Peyer's patch (tissue), 4 donors: ENCODE data around the gene TIGD3.

Experiments
- CTCF ChIP-seq, 6 experiments: fragments of 450-650 bp in 4 of 6; fragments of 200-600 bp in 2 of 6; sonication (generic) in 1 of 6; IDR thresholded peaks; one replicate each; pipeline ENCODE4 v1.5.1; 2017 to 2019; ENCODE audit warnings: antibody characterized with exemption in 6 of 6, mild to moderate bottlenecking in 3 of 6, moderate library complexity in 1 of 6
- POLR2A ChIP-seq, 2 donors: fragments of 450-650 bp; IDR thresholded peaks; one replicate each; pipeline ENCODE4 v1.5.1; 2017; ENCODE audit warnings: antibody characterized with exemption in 2 of 2, mild to moderate bottlenecking in 2 of 2, moderate library complexity in 2 of 2

- TF ChIP-seq CTCF (IDR thresholded peaks at IDR 0.05) (no peak), POLR2A (IDR thresholded peaks at IDR 0.05) (no peak)
Measured at GRCh38 chr11:65325435-65325834, 29.1 kb upstream of the TIGD3 start.
